ENCODE results near the gene CABYR.

CABYR gene, protein sequence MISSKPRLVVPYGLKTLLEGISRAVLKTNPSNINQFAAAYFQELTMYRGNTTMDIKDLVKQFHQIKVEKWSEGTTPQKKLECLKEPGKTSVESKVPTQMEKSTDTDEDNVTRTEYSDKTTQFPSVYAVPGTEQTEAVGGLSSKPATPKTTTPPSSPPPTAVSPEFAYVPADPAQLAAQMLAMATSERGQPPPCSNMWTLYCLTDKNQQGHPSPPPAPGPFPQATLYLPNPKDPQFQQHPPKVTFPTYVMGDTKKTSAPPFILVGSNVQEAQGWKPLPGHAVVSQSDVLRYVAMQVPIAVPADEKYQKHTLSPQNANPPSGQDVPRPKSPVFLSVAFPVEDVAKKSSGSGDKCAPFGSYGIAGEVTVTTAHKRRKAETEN

DNA sequence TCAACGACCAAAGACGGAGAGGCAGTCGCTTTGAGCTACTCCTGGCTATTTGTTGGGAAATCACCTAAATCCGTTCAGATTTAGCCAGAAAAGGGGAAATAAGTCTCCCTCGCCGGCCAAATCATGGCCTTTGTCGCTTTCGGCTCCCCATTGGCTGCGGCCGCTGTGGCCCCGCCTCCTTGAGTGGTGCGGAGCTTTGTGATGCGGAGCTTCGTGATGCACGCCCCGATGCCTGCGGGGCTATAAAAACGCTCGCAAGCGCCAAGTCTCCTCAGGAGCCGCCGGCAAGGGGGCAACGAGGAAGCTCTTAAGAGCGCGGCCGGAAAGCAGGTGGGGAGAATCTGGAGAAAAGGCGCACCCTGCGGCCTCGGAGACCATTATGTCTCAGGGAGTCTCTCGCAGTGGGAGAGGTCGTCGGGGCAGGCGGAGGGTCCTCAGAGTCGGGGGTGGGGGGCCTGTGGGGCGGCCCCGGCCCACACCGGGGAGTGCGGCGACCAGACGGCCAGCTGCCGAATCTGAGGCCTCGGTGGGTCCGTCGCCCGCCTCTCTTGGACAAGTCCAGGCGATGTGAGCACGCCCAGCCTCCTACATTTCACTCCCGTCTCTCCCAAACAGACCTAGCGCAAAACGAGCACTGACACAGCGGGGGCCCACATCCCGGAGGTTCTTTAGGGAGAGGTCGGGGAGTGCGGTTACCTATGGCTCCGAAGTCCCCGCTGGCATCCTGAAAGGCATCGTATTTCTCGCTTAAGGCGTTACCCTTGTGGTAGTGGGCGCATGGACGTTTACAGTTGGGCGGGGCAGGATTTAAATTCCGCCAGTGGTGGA lies at the start of gene CABYR:
Gene CABYR (plus strand): TSS at position 274 of the 828 bp plus-strand sequence. CDS start 4,053 bp downstream, outside the sequence.
- DNase-seq: peak; percentile 50

DNA sequence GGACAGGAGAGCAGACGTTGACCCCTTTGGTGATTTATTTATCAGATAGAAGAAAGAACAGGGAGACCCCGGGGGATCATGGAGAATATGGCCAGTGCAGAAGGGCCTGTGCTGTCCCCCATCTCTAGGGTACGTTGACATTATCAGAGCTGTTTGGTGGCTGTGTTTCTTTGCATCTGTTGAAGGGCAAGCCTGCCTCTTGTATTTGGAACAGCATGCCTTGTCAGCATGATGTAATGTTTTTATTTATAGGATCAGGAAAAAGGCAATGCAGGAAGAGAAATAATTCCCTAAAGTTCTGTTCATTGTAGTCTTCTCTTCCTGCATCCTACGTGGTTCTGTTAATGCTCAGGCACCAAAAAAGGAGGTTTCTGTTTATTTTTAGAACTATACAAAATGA lies 49.8 kb upstream of the CABYR start:
- DNase-seq: no peak

DNA sequence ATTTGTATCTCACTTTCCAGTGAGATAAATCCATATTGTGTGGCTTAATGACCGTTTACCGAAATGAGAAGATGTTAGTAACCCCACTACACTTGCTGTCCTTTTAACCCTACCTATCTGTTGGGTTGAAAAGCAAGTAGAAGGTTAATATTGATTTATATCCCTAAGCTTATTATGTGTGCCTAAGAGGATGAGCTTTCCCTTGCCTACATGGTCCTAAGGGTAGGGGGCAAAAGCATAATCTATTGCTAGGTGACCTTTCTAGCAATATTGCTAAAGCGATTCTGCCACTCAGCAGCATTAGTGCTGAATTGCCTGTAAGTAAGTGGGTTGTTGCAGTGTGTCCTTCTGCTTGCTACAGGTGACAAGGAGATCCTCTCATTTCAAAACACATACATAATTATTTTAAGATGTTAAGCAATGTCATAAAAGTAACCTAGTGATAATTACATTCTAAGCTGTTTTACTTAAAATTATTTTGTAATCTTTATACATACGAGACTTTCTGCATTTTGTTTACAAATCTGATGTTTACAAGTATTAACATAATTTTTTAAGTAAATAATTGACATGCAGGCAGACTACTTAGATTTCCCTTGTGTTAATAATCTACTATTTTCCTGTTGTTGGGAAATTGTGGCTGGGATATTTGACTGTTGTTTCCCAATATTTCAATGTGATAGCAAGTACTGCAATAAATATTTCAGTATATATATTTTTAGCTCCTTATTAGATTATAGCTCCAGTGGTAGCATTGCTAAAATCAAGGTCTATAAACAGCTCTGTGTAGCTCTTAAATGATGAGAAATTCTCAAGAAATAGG lies 49.1 kb upstream of the CABYR start:
- DNase-seq: no peak

DNA sequence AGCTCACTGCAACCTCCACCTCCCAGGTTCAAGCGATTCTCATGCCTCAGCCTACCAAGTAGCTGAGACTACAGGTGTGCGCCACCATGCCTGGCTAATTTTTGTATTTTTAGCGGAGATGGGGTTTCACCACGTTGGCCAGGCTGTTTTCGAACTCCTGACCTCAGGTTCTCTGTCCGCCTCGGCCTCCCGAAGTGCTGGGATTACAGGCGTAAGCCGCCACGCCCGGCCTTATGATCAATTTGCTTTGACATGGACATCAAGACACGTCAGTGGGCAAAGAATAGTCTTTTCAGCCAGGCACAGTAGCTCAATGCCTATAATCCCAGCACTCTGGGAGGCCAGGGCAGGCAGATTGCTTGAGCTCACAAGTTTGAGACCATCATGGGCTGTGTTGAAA lies 48.0 kb upstream of the CABYR start:
- no peak for DNase-seq

DNA sequence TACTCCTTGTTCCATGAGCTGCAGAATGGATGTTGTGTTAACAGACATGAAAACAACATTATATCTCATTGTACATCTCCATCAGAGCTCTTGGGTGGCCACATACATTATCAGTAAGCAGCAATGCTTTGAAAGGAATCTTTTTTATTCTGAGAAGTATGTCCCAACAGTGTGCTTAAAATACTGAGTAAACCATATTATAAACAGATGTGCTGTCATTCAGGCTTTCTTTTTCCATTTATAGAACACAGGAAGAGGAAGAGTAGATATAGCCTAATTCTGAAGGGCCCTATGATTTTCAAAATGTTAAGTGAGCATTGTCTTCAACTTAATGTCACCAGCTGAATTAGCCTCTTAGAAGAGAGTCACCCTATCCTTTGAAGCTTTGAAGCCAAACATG lies 44.3 kb upstream of the CABYR start:
- DNase-seq: no peak

DNA sequence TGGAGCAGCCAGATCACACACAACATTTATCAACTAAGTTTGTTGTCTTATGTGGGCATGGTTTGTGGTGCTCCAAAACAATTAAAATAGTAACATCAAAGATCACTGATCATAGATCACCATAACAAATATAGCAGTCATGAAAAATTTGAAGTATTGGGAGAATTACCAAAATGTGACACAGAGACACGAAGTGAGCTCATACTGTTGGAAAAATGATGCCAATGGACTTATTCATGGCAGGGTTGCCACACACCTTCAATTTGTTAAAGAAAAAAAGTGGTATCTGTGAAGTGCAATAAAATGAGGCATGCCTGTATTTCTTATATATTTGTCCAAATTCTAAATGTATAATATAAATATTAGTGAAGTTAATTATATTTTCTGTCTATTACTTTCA lies 42.9 kb upstream of the CABYR start:
- no peak for DNase-seq

DNA sequence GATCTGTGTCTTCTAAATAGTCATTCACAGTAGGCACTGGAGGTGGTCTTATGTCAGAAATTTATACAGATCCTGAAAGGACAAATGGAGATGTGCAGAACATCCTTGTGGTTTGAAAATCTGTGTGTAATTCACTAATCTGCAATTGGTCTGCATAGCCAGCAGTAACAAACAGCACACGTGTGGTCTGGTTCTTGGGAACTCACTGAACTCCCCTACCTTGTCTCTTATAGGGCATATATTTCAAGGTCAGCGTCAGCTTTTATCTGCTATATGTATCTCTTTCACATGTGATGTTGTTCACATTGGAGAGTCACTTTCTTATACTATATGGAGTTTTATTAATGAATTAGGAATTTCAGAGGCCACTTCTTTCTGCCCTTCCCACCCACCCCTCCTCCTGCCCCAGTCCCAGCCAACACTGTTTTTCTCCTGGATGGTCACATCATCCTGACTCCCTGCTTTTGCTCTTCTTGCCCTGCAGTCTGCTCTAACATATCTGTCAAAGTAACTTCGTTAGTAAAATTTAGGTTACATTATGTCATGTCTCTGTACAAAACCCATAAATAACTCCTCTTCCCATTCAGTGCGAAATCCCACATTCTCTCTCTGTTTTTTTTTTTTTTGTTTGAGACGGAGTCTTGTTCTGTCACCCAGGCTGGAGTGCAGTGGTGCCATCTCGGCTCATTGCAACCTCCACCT lies 35.4 kb upstream of the CABYR start:
- no peak for DNase-seq

DNA sequence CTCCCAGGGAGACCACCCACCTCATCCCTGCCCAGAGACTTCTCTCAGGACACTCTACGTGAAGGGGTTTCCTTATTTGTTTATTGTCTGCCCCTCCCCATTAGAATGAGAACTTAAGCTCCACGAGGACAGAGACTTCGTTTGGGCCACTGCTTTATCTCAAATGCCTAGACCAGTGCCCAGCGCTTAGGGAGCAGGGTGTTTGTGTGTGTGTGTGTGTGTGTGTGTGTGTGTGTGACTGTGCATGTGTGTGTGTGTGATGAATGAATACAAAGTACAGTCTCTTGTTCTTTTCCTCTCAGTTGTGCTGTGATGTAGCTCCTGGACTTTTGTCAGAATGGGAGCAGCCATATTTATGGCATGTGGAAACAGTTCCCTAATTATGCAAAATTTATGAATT lies 34.4 kb upstream of the CABYR start:
- DNase-seq: no peak

DNA sequence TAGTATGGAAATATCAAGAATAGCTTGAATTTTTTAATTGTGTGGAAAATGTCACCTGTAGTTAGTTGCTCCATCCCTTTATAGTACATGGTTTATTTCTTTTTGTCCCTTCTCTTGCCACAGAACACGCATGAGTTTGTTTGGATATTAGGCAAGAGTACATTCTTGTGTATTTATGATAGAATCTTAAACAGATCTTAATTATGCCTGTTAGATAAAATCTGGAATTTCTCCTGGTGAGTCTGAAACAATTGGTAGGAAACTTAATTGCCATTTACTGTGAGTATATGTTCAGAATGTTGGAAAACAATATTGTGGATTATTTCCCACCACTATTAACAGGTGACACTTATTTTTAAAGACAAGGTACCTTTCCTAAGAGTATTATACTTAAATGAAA lies 30.2 kb upstream of the CABYR start:
- no peak for DNase-seq

DNA sequence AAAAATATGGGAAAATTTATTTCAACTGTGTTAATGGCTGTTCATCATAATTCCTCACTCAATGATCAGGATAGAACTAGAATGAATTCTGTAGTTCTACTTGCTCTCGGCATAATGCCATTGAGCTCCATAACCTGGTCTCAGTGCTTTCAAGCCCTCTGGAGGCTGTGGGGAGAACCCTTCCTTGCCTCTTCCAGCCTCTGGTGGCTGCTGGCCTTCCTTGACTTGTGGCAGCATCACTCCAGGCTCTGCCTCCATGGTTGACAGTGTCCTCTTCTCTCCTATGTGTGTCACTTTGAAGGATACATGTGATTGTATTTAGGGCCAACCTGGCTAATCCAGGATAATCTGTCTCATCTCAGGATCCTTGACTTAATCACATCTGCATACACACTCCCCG lies 26.9 kb upstream of the CABYR start:
- DNase-seq: no peak

DNA sequence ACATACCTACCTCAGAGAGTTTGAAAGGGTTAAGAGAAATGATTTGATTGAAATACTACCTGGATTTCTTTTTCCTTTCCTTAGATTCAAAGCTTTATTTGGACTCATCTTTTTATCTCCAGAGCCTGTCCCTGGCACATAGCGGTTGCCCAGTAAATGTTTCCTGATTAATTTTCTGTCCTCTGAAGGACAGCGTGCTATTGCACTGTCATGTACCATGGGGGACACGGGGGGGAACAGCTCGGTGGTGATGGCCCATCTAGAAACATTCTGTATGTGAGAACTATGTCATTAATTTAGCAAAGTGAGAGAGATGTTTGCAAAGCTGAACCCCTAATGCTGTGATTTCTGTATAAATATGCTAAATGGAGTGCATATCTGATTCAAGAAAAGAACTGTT lies 26.4 kb upstream of the CABYR start:
- no peak for DNase-seq

DNA sequence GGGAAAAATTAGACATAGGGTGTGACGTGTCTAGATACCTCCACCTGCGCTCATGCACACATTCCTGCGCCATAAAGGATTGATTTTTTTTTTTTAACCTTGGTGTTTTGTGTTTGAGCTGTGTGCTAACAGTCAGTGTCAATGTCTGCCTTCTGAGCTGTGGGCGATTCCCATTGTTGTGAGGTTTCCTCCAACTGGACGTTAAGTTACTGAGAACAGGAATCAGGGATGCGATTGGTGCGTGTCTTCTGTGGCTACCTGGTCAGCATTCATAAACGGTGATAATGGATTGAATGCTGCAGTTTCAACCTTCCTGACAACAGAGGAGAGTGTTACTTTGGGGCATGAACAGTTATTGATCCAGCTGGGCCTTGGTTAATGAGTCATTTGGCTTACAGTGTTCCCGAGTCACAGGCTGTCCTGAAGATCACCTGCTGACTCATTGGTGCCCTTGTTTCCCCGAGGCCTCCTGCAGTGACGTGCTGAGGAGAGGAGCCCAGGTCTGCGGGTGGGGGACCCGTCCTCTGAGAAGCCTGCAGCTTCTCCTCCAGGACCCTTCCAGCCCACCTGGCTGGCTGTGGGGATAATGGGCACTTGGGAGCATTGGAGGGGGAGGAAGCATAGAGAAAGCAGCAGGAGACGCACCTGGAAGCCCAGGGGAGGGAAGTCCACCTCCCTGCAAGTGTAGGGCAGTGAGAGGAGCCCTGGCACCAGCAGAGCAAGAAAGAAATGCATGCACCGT lies 25.8 kb upstream of the CABYR start:
- DNase-seq: no peak

DNA sequence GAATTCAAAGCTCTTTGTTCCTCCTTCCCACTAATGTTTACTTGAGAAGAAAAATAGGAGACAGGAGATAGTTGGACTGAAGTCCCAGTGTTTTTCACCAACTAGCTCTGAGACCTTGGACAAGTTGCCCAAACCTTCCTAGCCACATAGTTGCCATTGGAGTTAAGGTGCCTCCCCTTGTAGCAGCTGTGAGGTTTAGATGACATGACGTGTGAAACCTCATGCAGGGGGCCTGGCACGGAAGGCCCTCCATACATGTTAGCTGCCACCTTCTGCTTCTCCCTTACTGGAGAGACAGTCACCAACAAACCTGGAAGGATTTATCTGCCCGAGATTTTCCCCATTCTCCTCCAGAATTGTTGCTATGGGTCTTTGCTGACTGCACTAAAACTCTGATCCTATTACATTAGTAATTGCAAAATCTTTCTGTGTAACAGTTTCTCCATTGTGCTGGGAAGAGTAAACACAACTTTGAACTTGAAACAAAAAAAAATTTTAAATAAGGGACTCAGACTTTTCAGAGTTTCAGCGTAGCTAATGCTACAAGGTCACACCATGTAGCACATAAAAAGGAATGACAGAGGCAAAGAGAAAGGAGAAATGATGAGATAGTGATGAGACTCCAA lies 23.8 kb upstream of the CABYR start:
- DNase-seq: no peak

DNA sequence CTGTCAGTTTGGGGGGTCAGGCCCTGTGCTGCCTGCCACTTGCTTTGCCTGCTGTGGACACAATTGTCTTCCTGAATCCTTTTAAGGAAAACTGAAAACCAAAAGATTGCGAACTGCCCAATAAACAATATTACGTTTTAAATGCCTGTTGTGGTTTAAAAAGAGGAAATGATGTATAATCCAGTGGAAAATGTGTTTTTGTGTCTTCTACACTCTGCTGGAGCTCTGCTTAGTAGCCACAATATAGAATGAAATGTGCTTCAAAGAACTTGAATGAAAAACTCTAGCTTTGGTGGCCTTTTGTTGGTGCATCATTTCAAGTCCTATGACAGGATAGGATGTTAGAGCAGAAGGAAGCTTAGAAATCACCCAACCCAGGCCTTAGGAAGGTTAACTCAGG lies 23.2 kb upstream of the CABYR start:
- no peak for DNase-seq

DNA sequence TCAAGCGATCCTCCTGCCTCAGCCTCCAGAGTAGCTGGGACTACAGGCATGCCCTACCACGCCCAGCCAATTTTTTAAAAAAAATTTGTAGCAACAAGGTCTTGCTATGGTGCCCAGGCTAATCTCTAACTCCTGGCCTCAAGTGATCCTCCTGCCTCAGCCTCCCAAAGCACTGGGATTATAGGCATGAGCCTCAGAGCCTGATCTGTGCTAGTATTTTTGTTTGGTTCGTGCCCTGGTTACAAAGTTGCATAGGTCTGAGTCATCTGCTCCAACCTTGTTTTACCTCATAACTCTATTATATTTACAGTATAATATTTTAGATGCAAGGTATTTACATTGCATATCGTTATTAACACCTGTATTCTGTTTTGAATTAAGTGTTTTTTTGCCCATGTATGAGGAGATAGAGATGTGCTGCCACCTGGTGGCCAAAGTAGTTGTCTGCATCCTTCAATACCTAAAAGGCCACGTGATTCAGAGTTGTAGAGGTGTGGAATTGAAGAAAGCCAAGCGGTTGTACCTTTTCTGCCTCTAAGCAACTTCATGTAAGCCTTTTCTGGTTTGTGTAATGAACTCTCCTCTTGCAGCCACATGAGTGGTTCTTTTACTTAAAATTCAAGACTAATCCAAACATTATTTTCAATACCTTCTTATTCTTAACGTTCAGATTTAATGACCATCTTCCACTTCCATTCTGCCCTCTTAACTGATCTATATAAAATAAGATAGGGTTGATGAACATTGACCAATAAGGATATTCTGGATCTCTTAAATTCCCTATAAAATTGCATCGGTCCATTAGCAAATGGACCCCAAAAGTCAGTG lies 19.9 kb upstream of the CABYR start:
- DNase-seq: peak; percentile 13

DNA sequence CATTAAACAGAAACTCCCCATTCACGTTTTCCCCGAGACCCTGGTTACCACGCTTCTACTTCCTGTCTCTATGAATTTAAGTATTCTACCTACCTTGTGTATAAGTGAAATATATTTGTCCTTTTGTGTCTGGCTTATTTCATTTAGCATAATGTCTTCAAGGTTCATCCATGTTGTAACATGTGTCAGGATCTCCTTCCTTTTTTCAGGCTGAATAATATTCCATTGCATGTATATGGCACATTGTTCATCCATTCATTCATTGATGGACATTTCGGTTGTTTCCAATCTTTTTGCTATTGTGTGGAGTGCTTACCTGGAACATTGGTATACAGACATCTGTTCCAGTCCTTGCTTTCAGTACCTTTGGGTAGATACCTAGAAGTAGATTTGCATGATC lies 18.2 kb upstream of the CABYR start:
- DNase-seq: no peak

DNA sequence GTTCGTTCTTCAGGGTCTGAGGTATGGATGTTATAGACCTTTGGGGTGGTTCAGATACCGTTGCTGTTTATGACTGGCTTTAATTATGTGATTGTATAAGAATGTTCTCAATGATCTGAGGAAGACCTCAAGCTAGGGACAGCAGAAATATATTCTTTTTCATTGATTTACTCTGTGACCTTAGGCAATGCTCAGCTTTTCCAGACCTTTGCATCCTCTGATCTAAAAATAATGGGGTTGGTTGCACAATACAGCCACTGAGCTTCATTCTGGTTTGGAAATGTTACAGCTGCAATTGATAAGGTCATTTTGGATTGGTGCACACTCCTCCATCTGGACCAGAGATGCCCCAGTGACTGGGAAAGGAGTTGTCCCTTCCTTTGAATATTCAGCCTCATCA lies 17.2 kb upstream of the CABYR start:
- no peak for DNase-seq

DNA sequence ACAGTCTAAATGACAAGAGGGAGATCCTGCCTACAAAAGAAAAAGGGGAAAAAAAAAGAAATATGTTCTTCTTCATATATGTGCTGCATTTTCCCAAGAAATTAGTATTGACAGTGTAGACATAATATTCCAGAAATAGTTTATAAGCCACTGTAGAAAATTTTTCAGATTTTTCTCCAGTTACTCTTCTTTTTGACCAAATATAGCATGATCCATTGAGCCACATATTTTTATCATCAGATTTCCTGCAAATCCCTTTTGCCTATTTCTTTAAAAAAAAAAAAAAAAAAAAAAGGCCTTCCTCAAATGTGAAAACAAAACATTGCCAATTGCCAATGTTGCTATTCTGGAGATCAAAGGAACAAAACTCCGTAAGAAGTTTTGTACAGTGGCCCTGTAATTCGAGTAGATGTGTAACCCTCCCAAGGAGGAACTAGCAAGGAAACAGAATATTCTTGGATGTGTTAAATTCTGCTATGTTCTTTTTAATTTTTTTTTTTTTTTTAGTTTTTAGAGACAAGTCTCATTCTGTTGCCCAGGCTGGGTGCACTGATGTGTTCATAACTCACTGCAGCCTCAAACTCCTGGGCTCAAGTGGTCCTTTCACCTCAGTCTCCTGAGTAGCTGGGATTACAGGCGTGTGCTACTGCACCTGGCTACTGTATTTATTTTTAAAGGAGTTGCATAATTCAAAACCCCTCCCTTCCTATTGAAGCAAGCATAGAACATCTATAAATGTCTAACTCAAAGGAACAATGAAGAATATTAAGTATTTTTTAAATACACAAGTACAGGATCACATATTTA lies 12.5 kb upstream of the CABYR start:
- no peak for DNase-seq

DNA sequence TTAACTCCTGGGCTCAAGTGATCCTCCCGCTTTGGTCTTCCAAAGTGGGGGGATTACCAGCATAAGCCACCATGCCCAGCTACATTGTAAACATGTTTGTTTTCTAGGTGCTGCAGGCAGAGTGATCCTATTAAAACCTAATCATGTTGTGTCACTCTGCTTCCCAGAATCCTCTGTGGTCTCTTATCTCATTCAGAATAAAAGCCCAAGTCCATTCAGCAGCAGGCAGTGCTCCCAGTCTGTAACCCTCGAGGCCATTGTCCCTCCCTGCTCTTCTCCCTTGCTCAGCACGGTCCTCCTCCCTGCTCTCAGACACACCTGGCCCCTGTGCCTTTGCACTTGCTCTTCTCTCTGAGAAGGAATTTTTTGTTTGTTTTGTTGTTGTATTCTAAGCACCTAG lies 11.1 kb upstream of the CABYR start:
- no peak for DNase-seq

DNA sequence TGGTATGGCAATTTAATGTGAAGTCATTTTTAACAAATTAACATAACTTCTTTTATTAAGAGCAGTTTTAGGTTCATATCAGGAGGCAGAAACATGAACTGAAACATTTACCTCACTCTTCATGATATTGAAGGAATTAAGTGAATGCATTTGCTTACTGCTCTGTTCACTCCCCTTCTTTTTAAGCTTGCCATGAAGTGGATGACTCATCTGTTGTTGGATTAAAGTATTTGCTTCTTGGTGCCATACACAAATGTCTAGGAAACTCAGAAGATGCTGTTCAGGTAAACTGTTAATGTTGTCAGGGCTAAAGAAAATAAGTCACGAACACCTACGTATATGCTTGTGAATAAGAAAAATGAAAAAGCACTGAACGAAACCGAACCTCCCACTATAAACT lies 10.2 kb upstream of the CABYR start:
- no peak for DNase-seq
